ENCODE results near the gene ARHGAP10. TPM values are rescaled to one million over a fixed set of nuclear protein-coding genes. Genes with fewer than 3 reads are reported as not detected.

The ARHGAP10 gene
- total and polyA plus RNA-seq, 10 of the 15 experiments (the other 5 are each of a cell fraction or from before 2014, with no cell fraction given), result 1.3 to 25.8 (median 17.2) TPM

DNA sequence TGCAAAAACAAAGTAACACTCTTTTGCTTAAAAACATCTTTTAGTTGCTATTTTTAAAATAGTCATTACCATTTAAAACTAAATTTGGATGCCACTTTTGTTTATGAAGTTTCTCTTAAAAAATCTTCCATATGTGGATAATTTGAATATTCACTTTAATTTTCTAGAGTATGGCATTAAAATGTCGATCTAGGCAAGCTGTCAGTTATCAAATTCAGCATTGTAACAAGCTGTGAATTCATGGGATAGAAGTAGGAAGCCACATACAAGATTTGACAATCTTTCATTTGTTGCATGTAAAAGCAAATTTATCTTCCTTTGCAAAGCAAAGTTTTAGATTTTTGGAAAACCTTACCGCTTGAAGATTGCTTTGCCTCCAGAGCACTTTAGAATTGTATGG, 191.5 kb downstream of the ARHGAP10 start:
- FAIRE-seq (no peak), ATAC-seq (no peak), DNase-seq (ENCODE audit: low read depth, low spot score) (no peak)
- no peak overlapping the region for H3K4me2 ChIP-seq (ENCODE audit: control insufficient read depth, insufficient read depth)
- no peak overlapping the region for H2AFZ ChIP-seq (ENCODE audit: control insufficient read depth, low read depth, low read length)
- WGBS (ENCODE audit: insufficient coverage, insufficient replicate concordance, low lambda C conversion rate, missing lambda C conversion rate), result 24% methylated on average over 2 of the region's 2 CpGs
- H3K27ac ChIP-seq (ENCODE audit: control insufficient read depth, insufficient read depth), result no peak overlapping the region
- POLR2A ChIA-PET, result no interaction called here
- no TSS peak for BruUV-seq (replicated peaks)
- H3K4me1 ChIP-seq (ENCODE audit: control insufficient read depth, insufficient read depth, low read length), result peaks cover 3% of the 10 kb centered on the region; the same call in 1 of the 2 replicates
- H3K79me2 ChIP-seq (ENCODE audit: control insufficient read depth, insufficient read depth, low read length), result no peaks in the 10 kb centered on the region
- no peak overlapping the region for H3K4me3 ChIP-seq
- RAD21 ChIA-PET (ENCODE audit: unreplicated experiment), result no interaction called here
- H3K9me3 ChIP-seq (replicated peaks; ENCODE audit: control insufficient read depth, insufficient read depth, low read length), result no peaks in the 10 kb centered on the region
- peaks cover 4% of the 10 kb centered on the region; the same call in 1 of the 2 replicates for H4K20me1 ChIP-seq (ENCODE audit: control insufficient read depth, insufficient read depth)
- SMC1A ChIA-PET (ENCODE audit: uncharacterized antibody, unreplicated experiment), result interaction anchor here (1.0 to 1.1 kb wide), 2 partner anchors 11 to 48 kb away, joined by 3 read pairs; no protein-coding TSS in a partner anchor
- peaks cover 0 to 11% of the 10 kb centered on the region in 2 experiments for H3K36me3 ChIP-seq (ENCODE audit: control insufficient read depth in 2 of 2, insufficient read depth in 2 of 2, low read length in 1 of 2)
- in situ Hi-C loops (cut with MboI) (no loop called here), intact Hi-C loops (cut with micrococcal nuclease; ENCODE audit: unreplicated experiment) (no loop called here)
- CTCF ChIA-PET, result interaction anchor here (0.7 kb wide), 1 partner anchor 144 kb away, joined by 3 read pairs; no protein-coding TSS in a partner anchor
- no peak overlapping the region for H3K9ac ChIP-seq (ENCODE audit: control insufficient read depth, insufficient read depth, low read length)
- H3K27me3 ChIP-seq (replicated peaks in 1 of 2; ENCODE audit: control insufficient read depth in 2 of 2, insufficient read depth in 2 of 2, low read length in 1 of 2), result no peaks in the 10 kb centered on the region
- TF ChIP-seq SMAD1 (IDR thresholded peaks at IDR 0.05; ENCODE audit: low read depth, partially characterized antibody), result no peak
- TF ChIP-seq CHD2 (IDR thresholded peaks at IDR 0.05; ENCODE audit: borderline replicate concordance, low read depth, low read length), result no peak
- no peak for TF ChIP-seq BHLHE40 (IDR thresholded peaks at IDR 0.05; ENCODE audit: borderline replicate concordance in 1 of 2, low read depth in 2 of 2, low read length in 1 of 2)
- no peak for TF ChIP-seq MLLT1 (IDR thresholded peaks at IDR 0.05)
- no peak for TF ChIP-seq CUX1 (IDR thresholded peaks at IDR 0.05; ENCODE audit: insufficient replicate concordance, low read depth, low read length)
- TF ChIP-seq USF2 (IDR thresholded peaks at IDR 0.05; ENCODE audit: borderline replicate concordance, low read depth, low read length), result no peak
- TF ChIP-seq POLR2A (IDR thresholded peaks at IDR 0.05; ENCODE audit: low read depth, low read length), result no peak
- TF ChIP-seq EZH2 (IDR thresholded peaks at IDR 0.05; ENCODE audit: borderline replicate concordance, control insufficient read depth, low read depth, low read length), result no peak
- no peak for TF ChIP-seq ZNF274 (IDR thresholded peaks at IDR 0.05; ENCODE audit: insufficient read depth, insufficient read length)
- TF ChIP-seq MEF2B (IDR thresholded peaks at IDR 0.05; ENCODE audit: partially characterized antibody, poor library complexity, severe bottlenecking), result no peak
- TF ChIP-seq ZNF207 (IDR thresholded peaks at IDR 0.05; ENCODE audit: borderline replicate concordance), result no peak
- TF ChIP-seq ATF7 (IDR thresholded peaks at IDR 0.05; ENCODE audit: low read depth), result no peak
- TF ChIP-seq NR2C2 (IDR thresholded peaks at IDR 0.05; ENCODE audit: borderline replicate concordance, control insufficient read depth, insufficient read length, low read depth), result no peak
- TF ChIP-seq, protein P1, sequence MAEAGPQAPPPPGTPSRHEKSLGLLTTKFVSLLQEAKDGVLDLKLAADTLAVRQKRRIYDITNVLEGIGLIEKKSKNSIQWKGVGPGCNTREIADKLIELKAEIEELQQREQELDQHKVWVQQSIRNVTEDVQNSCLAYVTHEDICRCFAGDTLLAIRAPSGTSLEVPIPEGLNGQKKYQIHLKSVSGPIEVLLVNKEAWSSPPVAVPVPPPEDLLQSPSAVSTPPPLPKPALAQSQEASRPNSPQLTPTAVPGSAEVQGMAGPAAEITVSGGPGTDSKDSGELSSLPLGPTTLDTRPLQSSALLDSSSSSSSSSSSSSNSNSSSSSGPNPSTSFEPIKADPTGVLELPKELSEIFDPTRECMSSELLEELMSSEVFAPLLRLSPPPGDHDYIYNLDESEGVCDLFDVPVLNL (IDR thresholded peaks at IDR 0.05; ENCODE audit: low read depth, low read length), result no peak
- no peak for TF ChIP-seq ZNF24 (IDR thresholded peaks at IDR 0.05)

Measured in GM12878 (cell line).